IPS-15b (cell line): ENCODE data around the gene YDJC.
"Not testable (repeated sequence)": the region's sequence is repeated elsewhere in the genome, so short reads cannot be mapped to it uniquely, and the experiment has no call there.

ENCODE experiments used
- H3K27me3 ChIP-seq: one replicate; pipeline ENCODE4 v1.6.1; 2013; ENCODE audit warnings: low read length; ENCODE audit not compliant: control insufficient read depth, insufficient read depth
- H3K36me3 ChIP-seq: one replicate; pipeline ENCODE4 v1.6.1; 2013; ENCODE audit warnings: low read length; ENCODE audit not compliant: control insufficient read depth, insufficient read depth
- H3K4me1 ChIP-seq: one replicate; pipeline ENCODE4 v1.6.1; 2013; ENCODE audit warnings: mild to moderate bottlenecking, low read length; ENCODE audit not compliant: control insufficient read depth, insufficient read depth
- H3K4me3 ChIP-seq: one replicate; pipeline ENCODE4 v1.5.1; 2013; ENCODE audit warnings: low read depth, low read length
- H3K9ac ChIP-seq: one replicate; pipeline ENCODE4 v1.6.1; 2013; ENCODE audit warnings: low read depth, mild to moderate bottlenecking, low read length
- H3K9me3 ChIP-seq: one replicate; pipeline ENCODE4 v1.6.1; 2013; ENCODE audit warnings: mild to moderate bottlenecking, low read length; ENCODE audit not compliant: control insufficient read depth, insufficient read depth

Gene YDJC

DNA sequence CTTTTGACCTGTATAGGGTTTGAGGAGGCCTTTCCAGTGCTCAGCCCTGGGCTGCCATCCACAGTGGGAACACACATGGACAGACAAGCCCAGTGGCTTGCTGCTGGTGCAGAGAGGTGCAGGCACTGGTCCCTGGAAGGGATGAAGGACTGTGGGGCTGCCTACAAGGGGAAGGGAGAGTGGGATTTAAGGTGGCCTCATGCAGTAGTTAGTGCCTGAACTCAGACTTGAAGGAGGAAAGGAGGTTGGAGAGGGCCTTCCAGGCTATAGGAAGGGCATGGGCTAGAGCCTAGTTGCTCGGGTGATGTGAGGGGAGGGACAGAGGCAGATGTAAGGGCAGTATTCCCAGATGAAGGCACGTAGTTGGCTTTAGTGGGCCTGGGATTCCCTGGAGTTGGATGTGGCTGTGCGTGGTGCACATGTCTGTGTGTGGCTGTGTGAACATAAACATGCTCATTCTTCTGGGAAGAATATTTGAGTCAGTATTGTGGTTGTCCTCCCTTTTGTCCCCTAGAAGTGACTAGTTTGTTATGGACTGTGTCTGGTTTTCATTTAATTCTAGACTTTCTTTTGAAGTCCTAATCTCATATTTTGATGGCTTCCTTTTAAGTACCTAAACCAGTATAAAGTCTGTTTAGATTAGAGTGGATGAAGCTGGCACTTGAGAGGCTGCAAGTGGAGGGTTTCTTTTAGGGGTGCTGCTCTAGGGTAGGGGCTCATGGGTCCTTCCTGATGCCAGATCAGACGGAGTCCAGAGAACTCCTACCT lies 18.4 kb downstream of the YDJC start:
- Histone ChIP-seq H3K4me3 (no peak overlapping the region), H3K4me1 (no peaks in the 10 kb centered on the region), H3K36me3 (peaks cover 23% of the 10 kb centered on the region), H3K9ac (no peak overlapping the region), H3K9me3 (no peaks in the 10 kb centered on the region), H3K27me3 (no peaks in the 10 kb centered on the region)

GRCh38 chr22:21609556-21610157 lies 20.2 kb downstream of the YDJC start:
- H3K9me3 ChIP-seq, H3K4me1 ChIP-seq, H3K4me3 ChIP-seq, H3K9ac ChIP-seq, H3K27me3 ChIP-seq: not testable (repeated sequence)
- H3K36me3 ChIP-seq = peaks cover 23% of the 10 kb centered on the region

- H3K4me1 ChIP-seq = no peaks in the 10 kb centered on the region
- peaks cover 10% of the 10 kb centered on the region for H3K36me3 ChIP-seq
- no peaks in the 10 kb centered on the region for H3K9me3 ChIP-seq
- no peak overlapping the region for H3K9ac ChIP-seq
- no peak overlapping the region for H3K4me3 ChIP-seq
- no peaks in the 10 kb centered on the region for H3K27me3 ChIP-seq
Observed at GRCh38 chr22:21606775-21607174, 23.0 kb downstream of the YDJC start.

DNA sequence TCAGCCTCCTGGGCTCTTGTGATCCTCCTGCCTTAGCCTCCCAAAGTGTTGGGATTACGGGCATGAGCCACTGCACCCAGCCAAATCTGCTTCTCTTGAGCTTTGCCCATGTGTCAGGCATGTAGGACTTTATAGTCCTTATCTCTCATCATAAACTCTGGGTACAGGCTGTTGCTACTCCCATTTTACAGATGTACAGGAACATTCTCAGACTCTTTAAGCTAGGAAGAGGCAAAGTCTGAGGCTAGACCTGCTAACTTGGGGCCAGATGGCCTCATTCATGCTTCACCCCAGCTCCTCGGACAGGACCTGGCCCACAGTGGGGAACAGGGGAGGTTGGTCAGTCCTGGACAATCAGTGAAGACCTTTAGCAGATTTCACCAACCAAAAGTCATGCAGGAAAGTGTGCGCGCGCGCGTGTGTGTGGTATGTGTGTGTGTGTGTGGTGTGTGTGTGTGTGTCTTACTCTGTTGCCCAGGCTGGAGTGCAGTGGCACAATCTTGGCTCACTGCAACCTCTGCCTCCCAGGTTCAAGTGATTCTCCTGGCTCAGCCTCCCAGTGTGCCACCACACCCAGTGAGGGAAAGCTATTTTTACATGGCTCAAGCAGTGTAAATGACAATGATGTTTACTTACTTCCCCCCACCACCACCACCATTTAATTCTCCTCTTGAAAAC lies 23.8 kb downstream of the YDJC start:
- Histone ChIP-seq H3K4me1 (no peaks in the 10 kb centered on the region), H3K36me3 (peaks cover 7% of the 10 kb centered on the region), H3K27me3 (no peaks in the 10 kb centered on the region), H3K9ac (no peak overlapping the region), H3K9me3 (no peaks in the 10 kb centered on the region), H3K4me3 (no peak overlapping the region)

DNA sequence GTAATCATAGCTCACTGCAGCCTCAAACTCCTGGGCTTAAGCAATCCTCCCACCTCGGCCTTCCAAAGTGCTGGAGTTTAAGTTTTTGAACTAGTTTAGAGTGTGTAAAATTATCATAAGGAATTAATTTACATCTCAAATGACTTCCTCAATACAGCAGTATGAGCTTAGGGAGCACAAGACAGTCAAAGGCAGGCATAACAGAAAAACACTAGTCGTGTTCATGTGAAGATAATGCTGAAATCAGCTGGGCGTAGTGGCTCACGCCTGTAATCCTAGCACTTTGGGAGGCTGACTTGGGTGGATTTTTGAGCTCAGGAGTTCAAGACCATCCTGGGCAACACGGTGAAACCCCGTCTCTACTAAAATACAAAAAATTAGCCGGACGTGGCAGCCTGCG lies 25.8 kb downstream of the YDJC start:
- no peaks in the 10 kb centered on the region for H3K9me3 ChIP-seq
- peaks cover 5% of the 10 kb centered on the region for H3K36me3 ChIP-seq
- H3K27me3 ChIP-seq = no peaks in the 10 kb centered on the region
- no peak overlapping the region for H3K9ac ChIP-seq
- no peaks in the 10 kb centered on the region for H3K4me1 ChIP-seq
- H3K4me3 ChIP-seq = no peak overlapping the region

GRCh38 chr22:21602579-21602978 lies 27.2 kb downstream of the YDJC start:
- H3K36me3 ChIP-seq = peaks cover 5% of the 10 kb centered on the region

DNA sequence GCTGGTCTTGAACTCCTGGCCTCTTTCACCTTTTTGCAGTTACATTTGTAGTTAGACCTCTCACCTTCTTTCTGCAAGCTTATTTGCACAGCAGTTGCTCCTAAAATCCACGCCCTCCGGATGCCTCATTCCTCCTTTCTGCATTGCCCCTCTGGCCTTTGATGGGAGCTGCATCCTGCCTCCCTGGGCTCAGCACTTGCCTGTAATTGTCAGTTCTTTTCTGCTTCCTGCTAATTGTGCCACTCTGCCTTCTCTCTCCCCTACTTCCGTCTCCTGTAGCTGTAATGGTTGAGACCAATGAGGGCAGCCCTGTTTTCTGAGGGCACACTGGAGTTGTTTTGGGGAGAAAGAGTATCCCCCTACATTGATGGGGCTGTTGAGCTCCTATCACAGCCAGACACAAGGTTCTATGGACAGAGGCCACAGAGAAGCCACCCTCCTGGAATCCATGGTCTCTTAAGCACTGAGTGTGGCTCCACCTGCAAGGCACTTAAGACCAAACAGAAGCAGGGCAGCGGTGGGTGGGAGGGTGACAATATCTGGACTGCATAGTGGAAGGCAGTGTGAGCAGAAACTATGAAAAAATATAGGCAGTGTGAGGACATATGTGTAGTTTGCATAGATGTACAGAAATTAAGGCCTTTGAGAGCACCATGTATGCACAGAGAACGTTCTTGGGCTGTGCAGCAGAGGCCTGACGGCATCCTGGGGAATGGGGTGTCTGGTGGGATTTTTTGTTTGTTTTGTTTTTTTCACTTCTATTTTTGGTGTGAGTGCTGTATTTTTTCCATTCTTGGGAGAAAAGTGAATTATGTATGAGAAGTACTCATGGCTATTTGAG lies 30.5 kb downstream of the YDJC start:
- peaks cover 14% of the 10 kb centered on the region for H3K36me3 ChIP-seq

More at GRCh38 chr22:21602579-21602978, 27.2 kb downstream of the YDJC start:
- Histone ChIP-seq H3K4me1 (no peaks in the 10 kb centered on the region), H3K9me3 (no peaks in the 10 kb centered on the region), H3K27me3 (no peaks in the 10 kb centered on the region), H3K4me3 (no peak overlapping the region), H3K9ac (no peak overlapping the region)

DNA sequence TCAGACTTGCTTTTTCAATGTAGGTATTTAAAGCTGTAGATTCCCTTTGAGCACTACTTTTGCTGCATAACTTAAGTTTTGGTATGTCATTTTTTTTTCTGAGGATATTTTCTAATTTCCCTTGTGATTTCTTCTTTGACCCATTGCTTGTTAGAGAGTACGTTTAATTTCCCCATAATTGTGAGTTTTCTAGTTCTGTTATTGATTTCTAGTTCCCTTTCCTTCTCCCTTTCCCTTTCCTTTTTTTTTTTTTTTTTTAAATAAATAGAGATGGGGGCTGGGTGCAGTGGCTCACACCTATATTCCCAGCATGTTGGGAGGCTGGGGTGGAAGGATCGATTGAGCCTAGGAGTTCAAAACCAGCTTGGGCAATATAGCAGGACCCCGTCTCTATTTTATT lies 31.5 kb downstream of the YDJC start:
- H3K4me3 ChIP-seq = no peak overlapping the region
- no peaks in the 10 kb centered on the region for H3K27me3 ChIP-seq
- peaks cover 24% of the 10 kb centered on the region for H3K36me3 ChIP-seq
- no peaks in the 10 kb centered on the region for H3K4me1 ChIP-seq
- H3K9ac ChIP-seq = no peak overlapping the region
- H3K9me3 ChIP-seq = no peaks in the 10 kb centered on the region

More for the DNA sequence above, 30.5 kb downstream of the YDJC start:
- Histone ChIP-seq H3K4me1 (no peaks in the 10 kb centered on the region), H3K9me3 (no peaks in the 10 kb centered on the region), H3K27me3 (no peaks in the 10 kb centered on the region), H3K4me3 (no peak overlapping the region), H3K9ac (no peak overlapping the region)

GRCh38 chr22:21596356-21597135 lies 33.3 kb downstream of the YDJC start:
- H3K27me3 ChIP-seq, H3K9ac ChIP-seq, H3K9me3 ChIP-seq, H3K4me1 ChIP-seq, H3K4me3 ChIP-seq: not testable (repeated sequence)
- H3K36me3 ChIP-seq = peaks cover 27% of the 10 kb centered on the region

- Histone ChIP-seq H3K9ac (no peak overlapping the region), H3K27me3 (no peaks in the 10 kb centered on the region), H3K4me3 (no peak overlapping the region), H3K36me3 (peaks cover 27% of the 10 kb centered on the region), H3K9me3 (no peaks in the 10 kb centered on the region), H3K4me1 (no peaks in the 10 kb centered on the region)
Observed at GRCh38 chr22:21594865-21595452, 34.9 kb downstream of the YDJC start.
